H1 (cell line): ENCODE measurements around the gene PLCH2. TPM values are rescaled to one million over a fixed set of nuclear protein-coding genes. Genes with fewer than 3 reads are reported as not detected.

ENCODE experiments used
- CTCF ChIA-PET: fragments of 300-600 bp; sonication (Branson Sonifier 250); formaldehyde crosslinking; loops from one replicate; lab custom pipeline; 2021; ENCODE audit not compliant: partially characterized antibody; lab: Charles Lee
- POLR2A ChIA-PET: fragments of 300-600 bp; sonication (Branson Sonifier 250); formaldehyde crosslinking; loops from one replicate; lab custom pipeline; 2021; ENCODE audit warnings: inconsistent platforms; ENCODE audit not compliant: partially characterized antibody; lab: Charles Lee
- DNase-seq, 2 experiments: peaks; one replicate each; pipeline versions ENCODE4 v3.0.0 to v3.0.0-alpha.2; 2010 to 2022; ENCODE audit warnings: low spot score in 2 of 2, low read depth in 1 of 2, mixed read lengths in 1 of 2
- FAIRE-seq: peaks from 2 replicates; lab custom pipeline; 2011; peaks lifted over from hg19 to GRCh38; lab: Jason Lieb, UNC
- H2AFZ ChIP-seq: 2 replicates; pipeline ENCODE4 v1.8.1; 2012; ENCODE audit warnings: low read length, inconsistent platforms
- H2AK5ac ChIP-seq: 2 replicates; pipeline ENCODE4 v1.6.1; 2013; ENCODE audit warnings: low read depth, low read length
- H2BK120ac ChIP-seq: replicated peaks from 2 replicates; pipeline ENCODE3; 2013; ENCODE audit warnings: low read depth, low read length, inconsistent platforms
- H2BK12ac ChIP-seq: 2 replicates; pipeline ENCODE4 v1.6.1; 2013; ENCODE audit warnings: low read depth, low read length
- H2BK15ac ChIP-seq: 2 replicates; pipeline ENCODE4 v1.6.1; 2013; ENCODE audit warnings: low read length
- H2BK20ac ChIP-seq: 2 replicates; pipeline ENCODE4 v1.6.1; 2013; ENCODE audit warnings: low read length
- H2BK5ac ChIP-seq: 2 replicates; pipeline ENCODE4 v1.6.1; 2013; ENCODE audit warnings: low read depth, low read length
- H3K14ac ChIP-seq: 2 replicates; pipeline ENCODE4 v1.6.1; 2013; ENCODE audit warnings: inconsistent platforms; ENCODE audit not compliant: insufficient read length
- H3K18ac ChIP-seq: 2 replicates; pipeline ENCODE4 v1.6.1; 2013; ENCODE audit warnings: low read length; ENCODE audit errors: extremely low read depth
- H3K23ac ChIP-seq: 2 replicates; pipeline ENCODE4 v1.6.1; 2013; ENCODE audit warnings: inconsistent platforms; ENCODE audit not compliant: insufficient read length
- H3K23me2 ChIP-seq: 2 replicates; pipeline ENCODE4 v1.6.1; 2013; ENCODE audit warnings: low read depth, low read length
- H3K27ac ChIP-seq: 2 replicates; pipeline ENCODE4 v1.6.1; 2011; ENCODE audit warnings: low read depth, low read length, inconsistent platforms
- H3K27me3 ChIP-seq, 4 experiments: replicated peaks in 1 of 4; 1 replicate in 1 of 4; 2 replicates in 3 of 4; pipeline versions ENCODE4 v1.6.1 to v1.8.1; 2011 to 2013; ENCODE audit warnings: low read length in 3 of 4, mild to moderate bottlenecking in 3 of 4, inconsistent platforms in 2 of 4, mixed read lengths in 2 of 4, moderate library complexity in 1 of 4; ENCODE audit not compliant: control insufficient read depth in 3 of 4, insufficient read depth in 3 of 4; ENCODE audit errors: extremely low read depth in 1 of 4
- H3K36me3 ChIP-seq, 4 experiments: 2 replicates each; pipeline versions ENCODE4 v1.6.1 to v1.8.1; 2011 to 2013; ENCODE audit warnings: mild to moderate bottlenecking in 4 of 4, low read length in 3 of 4, moderate library complexity in 2 of 4, control low read depth in 1 of 4, inconsistent platforms in 1 of 4; ENCODE audit not compliant: insufficient read depth in 4 of 4, control insufficient read depth in 2 of 4
- H3K4ac ChIP-seq: replicated peaks from 2 replicates; pipeline ENCODE3; 2013; ENCODE audit warnings: low read length, low read depth, mixed read lengths, inconsistent platforms; ENCODE audit not compliant: insufficient read length
- H3K4me1 ChIP-seq, 4 experiments: replicated peaks in 1 of 4; 1 replicate in 1 of 4; 2 replicates in 3 of 4; pipeline versions ENCODE4 v1.6.1 to v1.8.1; 2011 to 2013; ENCODE audit warnings: low read length in 3 of 4, inconsistent platforms in 2 of 4, mixed read lengths in 1 of 4; ENCODE audit not compliant: insufficient read depth in 4 of 4, control insufficient read depth in 3 of 4
- H3K4me2 ChIP-seq, 2 experiments: 2 replicates each; pipeline versions ENCODE4 v1.6.1 to v1.8.1; 2011 to 2013; ENCODE audit warnings: low read depth in 2 of 2, low read length in 2 of 2, control low read depth in 1 of 2, inconsistent platforms in 1 of 2, mild to moderate bottlenecking in 1 of 2; ENCODE audit not compliant: insufficient read depth in 1 of 2
- H3K4me3 ChIP-seq, 4 experiments: fragments of 200-600, 300-600 bp in 1 of 4; sonication (generic), shearing (Covaris generic), sonication (Bioruptor Twin) in 1 of 4; 2 replicates each; pipeline versions ENCODE4 v1.5.1 to v1.8.1; 2011 to 2016; ENCODE audit warnings: low read length in 4 of 4, low read depth in 3 of 4, control low read depth in 2 of 4, inconsistent platforms in 2 of 4, mild to moderate bottlenecking in 2 of 4, mixed read lengths in 1 of 4, moderate library complexity in 1 of 4; ENCODE audit not compliant: insufficient read depth in 2 of 4; ENCODE audit errors: extremely low read depth in 1 of 4
- H3K56ac ChIP-seq: replicated peaks from 2 replicates; pipeline ENCODE3; 2013; ENCODE audit warnings: low read depth, mild to moderate bottlenecking, mixed read lengths, low read length, inconsistent platforms; ENCODE audit not compliant: insufficient read length
- H3K79me1 ChIP-seq: 2 replicates; pipeline ENCODE4 v1.6.1; 2013; ENCODE audit warnings: low read depth, low read length, control low read depth
- H3K79me2 ChIP-seq, 2 experiments: 2 replicates each; pipeline versions ENCODE4 v1.6.1 to v1.8.1; 2012 to 2013; ENCODE audit warnings: low read length in 2 of 2, mild to moderate bottlenecking in 2 of 2, inconsistent platforms in 1 of 2; ENCODE audit not compliant: insufficient read depth in 2 of 2, control insufficient read depth in 1 of 2
- H3K9ac ChIP-seq, 4 experiments: replicated peaks in 1 of 4; 1 replicate in 1 of 4; 2 replicates in 3 of 4; pipeline versions ENCODE4 v1.6.1 to v1.8.1; 2011 to 2013; ENCODE audit warnings: low read depth in 3 of 4, low read length in 3 of 4, control low read depth in 2 of 4, mild to moderate bottlenecking in 2 of 4, moderate library complexity in 2 of 4, inconsistent platforms in 1 of 4; ENCODE audit errors: extremely low read depth in 1 of 4
- H3K9me3 ChIP-seq, 2 experiments: 2 replicates each; pipeline versions ENCODE4 v1.6.1 to v1.8.1; 2012 to 2013; ENCODE audit warnings: mild to moderate bottlenecking in 2 of 2, moderate library complexity in 2 of 2, control low read depth in 1 of 2, inconsistent platforms in 1 of 2, low read depth in 1 of 2, low read length in 1 of 2, mixed read lengths in 1 of 2; ENCODE audit not compliant: insufficient read depth in 2 of 2
- H4K20me1 ChIP-seq, 2 experiments: replicated peaks in 1 of 2; 2 replicates each; pipeline versions ENCODE3 to v1.8.1; 2011 to 2013; ENCODE audit warnings: inconsistent platforms in 2 of 2, low read length in 2 of 2, mild to moderate bottlenecking in 1 of 2; ENCODE audit not compliant: insufficient read depth in 2 of 2, control insufficient read depth in 1 of 2
- H4K5ac ChIP-seq: 2 replicates; pipeline ENCODE4 v1.6.1; 2013; ENCODE audit warnings: low read length, low read depth, mixed read lengths, inconsistent platforms; ENCODE audit not compliant: insufficient read length
- H4K8ac ChIP-seq: 2 replicates; pipeline ENCODE4 v1.8.0; 2013; ENCODE audit warnings: mild to moderate bottlenecking, moderate library complexity, low read length, inconsistent platforms; ENCODE audit not compliant: insufficient read depth; ENCODE audit errors: extremely low read depth
- H4K91ac ChIP-seq: replicated peaks from 2 replicates; pipeline ENCODE3; 2013; ENCODE audit warnings: low read length, mixed read lengths, inconsistent platforms; ENCODE audit not compliant: insufficient read length
- BACH1 ChIP-seq: IDR thresholded peaks from 2 replicates; pipeline ENCODE4 v1.6.1; 2012; ENCODE audit warnings: low read length, improper control_type of control experiment
- CBX8 ChIP-seq: fragments of 300-800, 300-1000 bp; sonication (generic); IDR thresholded peaks from 2 replicates; pipeline ENCODE4 v1.7.1; 2016; ENCODE audit warnings: low read depth, low read length, borderline replicate concordance
- CHD1 ChIP-seq: IDR thresholded peaks from 2 replicates; pipeline ENCODE4 v1.6.1; 2012; ENCODE audit warnings: low read depth, low read length, improper control_type of control experiment
- EP300 ChIP-seq, 2 experiments: IDR thresholded peaks; 1 replicate in 1 of 2; 2 replicates in 1 of 2; pipeline ENCODE4 v1.6.1; 2011 to 2012; ENCODE audit warnings: low read depth in 2 of 2, low read length in 2 of 2, mild to moderate bottlenecking in 2 of 2, borderline replicate concordance in 1 of 2, inconsistent platforms in 1 of 2, moderate library complexity in 1 of 2
- FOSL1 ChIP-seq: IDR thresholded peaks from 2 replicates; pipeline ENCODE4 v1.6.1; 2011; ENCODE audit warnings: mild to moderate bottlenecking, low read depth, low read length, moderate library complexity; ENCODE audit not compliant: insufficient read depth
- SUZ12 ChIP-seq: fragments of 200-600 bp; sonication (generic); IDR thresholded peaks from 2 replicates; pipeline ENCODE4 v1.6.1; 2012; ENCODE audit warnings: mild to moderate bottlenecking, inconsistent platforms, low read length, moderate library complexity, mixed read lengths
- WGBS, 2 experiments: shearing (Covaris generic) in 1 of 2; methylation state at CpG; one replicate each; pipeline versions ENCODE4 v1.1.6 to v1.1.7; 2013 to 2015; ENCODE audit warnings: low lambda C conversion rate in 2 of 2, mixed read lengths in 2 of 2, inconsistent platforms in 1 of 2, low coverage in 1 of 2, missing lambda C conversion rate in 1 of 2; ENCODE audit not compliant: insufficient replicate concordance in 2 of 2, insufficient coverage in 1 of 2, insufficient read length in 1 of 2; ENCODE audit errors: extremely low coverage in 1 of 2, missing lambda C conversion rate in 1 of 2; 5-methylcytosine and 5-hydroxymethylcytosine counted together
- polyA plus RNA-seq, 7 experiments: library from polyadenylated mRNA; depleted of rRNA in 3 of 7; stranded (reverse) in 5 of 7; unstranded in 2 of 7; fragments of >200 nt in 5 of 7; fragments of 200-250 nt in 2 of 7; gene quantifications; 1 replicate in 5 of 7; 2 replicates in 1 of 7; 4 replicates in 1 of 7; pipeline versions ENCODE4 v1.2.1 to v1.2.3, GENCODE V29; 2011 to 2013; ENCODE audit warnings: missing spikeins in 2 of 7, mixed read lengths in 2 of 7
- total RNA-seq: library from RNA; stranded (reverse); fragmentation: NEBNext Ultra II Directional; extraction: Animal tissue kit (Norgen Biotek cat#: 25700); gene quantifications from 2 replicates; pipeline ENCODE4 v1.2.1, GENCODE V29; 2021

PLCH2 gene
- total and polyA plus RNA-seq, 2 of the 8 experiments (the other 6 are each of a cell fraction or from before 2014, with no cell fraction given) = 0.14 to 0.19 TPM

DNA sequence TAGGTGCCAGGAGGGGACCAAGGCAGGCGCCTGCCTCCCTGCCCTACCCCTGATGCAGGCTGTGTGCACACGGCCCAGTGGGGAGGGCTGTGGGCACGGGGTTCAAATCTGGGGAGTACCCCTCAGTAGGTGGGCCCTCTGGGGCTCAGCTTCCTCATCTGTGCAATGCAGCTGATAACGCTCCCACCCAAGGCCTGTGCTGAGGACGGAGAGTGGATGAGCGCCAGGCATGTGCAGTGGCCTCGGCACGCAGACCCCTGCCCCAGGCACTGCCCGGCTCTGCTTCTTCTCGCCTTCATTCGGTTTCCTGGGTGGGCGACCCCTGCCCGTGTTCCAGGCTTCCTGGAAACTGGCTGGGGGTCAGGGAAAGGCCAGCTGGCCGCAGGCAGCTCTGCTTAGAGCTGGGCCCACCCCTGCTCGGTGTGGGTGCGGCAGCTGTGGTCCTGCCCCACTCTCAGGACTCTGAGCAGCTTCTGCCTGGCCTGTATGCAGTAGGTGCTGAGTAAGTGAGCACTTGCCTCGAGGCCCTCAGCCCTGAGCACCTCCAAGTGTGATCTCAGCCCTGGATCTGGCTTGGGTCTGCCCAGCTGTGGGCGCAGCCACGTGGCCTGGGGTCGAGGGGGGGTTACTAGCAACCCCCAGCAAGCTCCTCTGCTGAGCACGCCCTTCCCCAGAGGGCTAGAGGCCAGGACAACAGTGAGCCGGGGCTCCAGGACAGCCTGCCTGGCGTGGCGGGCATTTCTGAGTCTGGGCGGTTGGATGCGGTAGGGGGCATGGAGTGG lies 68.2 kb downstream of the PLCH2 start:
- POLR2A ChIA-PET = interaction anchor here (1.4 to 1.5 kb wide), 3 partner anchors 9 to 97 kb away, joined by 3 to 6 read pairs (median 4); partner anchors contain the start of gene PANK4
- Histone ChIP-seq H3K18ac (peak overlapping the region; percentile 51), H3K23ac (no peak overlapping the region), H3K4ac (peak overlapping the region; percentile 78), H3K9me3 (no peaks in the 10 kb centered on the region), H3K4me1 (peaks cover 0 to 33% (median 30%) of the 10 kb centered on the region in 4 experiments; a peak in 6 of 7 replicates), H4K5ac (no peak overlapping the region), H3K4me3 (no peak overlapping the region), H2AFZ (no peak overlapping the region), H4K8ac (peak overlapping the region; percentile 86; the same call in 1 of the 2 replicates), H3K9ac (no peak overlapping the region), H3K23me2 (peaks cover 10% of the 10 kb centered on the region; the same call in 1 of the 2 replicates), H4K20me1 (no peaks in the 10 kb centered on the region), H3K4me2 (peak overlapping the region; percentile 13 to 40; a peak in 2 of 4 replicates), H2BK5ac (no peak overlapping the region; the same call in 1 of the 2 replicates), H2AK5ac (peak overlapping the region; percentile 89; the same call in 1 of the 2 replicates), H2BK12ac (peak overlapping the region; percentile 84; the same call in 1 of the 2 replicates), H3K79me1 (no peaks in the 10 kb centered on the region), H3K27me3 (peaks cover 0 to 21% (median 13%) of the 10 kb centered on the region in 4 experiments; a peak in 5 of 7 replicates), H3K79me2 (no peaks in the 10 kb centered on the region), H2BK20ac (peak overlapping the region; percentile 13; the same call in 1 of the 2 replicates), H3K56ac (no peak overlapping the region), H3K36me3 (no peaks in the 10 kb centered on the region), H3K14ac (no peak overlapping the region), H2BK120ac (no peak overlapping the region), H4K91ac (peak overlapping the region; percentile 93), H3K27ac (no peak overlapping the region), H2BK15ac (peak overlapping the region; percentile 81; the same call in 1 of the 2 replicates)
- CTCF ChIA-PET = interaction anchor here (0.6 to 3.3 kb wide), 6 partner anchors 10 to 228 kb away, joined by 3 to 16 read pairs (median 3); no protein-coding TSS in a partner anchor
- FAIRE-seq (no peak), DNase-seq (no peak)
- WGBS, 2 experiments = 87% methylated on average over 23 of the region's 26 CpGs; no CpG with 5 or more reads in 1 of the 2 experiments
- TF ChIP-seq EP300 (IDR thresholded peaks at IDR 0.05; ENCODE audit: borderline replicate concordance in 1 of 2, low read depth in 2 of 2, low read length in 2 of 2) (no peak), BACH1 (no peak), CHD1 (no peak), SUZ12 (no peak), CBX8 (no peak), FOSL1 (no peak)
